Activated CD4-positive, alpha-beta T cell treated with anti-CD3 and anti-CD28 coated beads, Interleukin-10, Interleukin-2, amounts not matched to agents 100 ng/mL and 50 ng/mL, durations not matched to agents 16 hours and 8 hours (primary cell): Measurements from ENCODE around the gene RETN.
A peak's percentile ranks its signal among the peaks of the same experiment; 100 is the strongest.

Experiments used
- DNase-seq: peaks from one replicate; pipeline ENCODE4 v3.0.0-alpha.2; 2020

Gene RETN

DNA sequence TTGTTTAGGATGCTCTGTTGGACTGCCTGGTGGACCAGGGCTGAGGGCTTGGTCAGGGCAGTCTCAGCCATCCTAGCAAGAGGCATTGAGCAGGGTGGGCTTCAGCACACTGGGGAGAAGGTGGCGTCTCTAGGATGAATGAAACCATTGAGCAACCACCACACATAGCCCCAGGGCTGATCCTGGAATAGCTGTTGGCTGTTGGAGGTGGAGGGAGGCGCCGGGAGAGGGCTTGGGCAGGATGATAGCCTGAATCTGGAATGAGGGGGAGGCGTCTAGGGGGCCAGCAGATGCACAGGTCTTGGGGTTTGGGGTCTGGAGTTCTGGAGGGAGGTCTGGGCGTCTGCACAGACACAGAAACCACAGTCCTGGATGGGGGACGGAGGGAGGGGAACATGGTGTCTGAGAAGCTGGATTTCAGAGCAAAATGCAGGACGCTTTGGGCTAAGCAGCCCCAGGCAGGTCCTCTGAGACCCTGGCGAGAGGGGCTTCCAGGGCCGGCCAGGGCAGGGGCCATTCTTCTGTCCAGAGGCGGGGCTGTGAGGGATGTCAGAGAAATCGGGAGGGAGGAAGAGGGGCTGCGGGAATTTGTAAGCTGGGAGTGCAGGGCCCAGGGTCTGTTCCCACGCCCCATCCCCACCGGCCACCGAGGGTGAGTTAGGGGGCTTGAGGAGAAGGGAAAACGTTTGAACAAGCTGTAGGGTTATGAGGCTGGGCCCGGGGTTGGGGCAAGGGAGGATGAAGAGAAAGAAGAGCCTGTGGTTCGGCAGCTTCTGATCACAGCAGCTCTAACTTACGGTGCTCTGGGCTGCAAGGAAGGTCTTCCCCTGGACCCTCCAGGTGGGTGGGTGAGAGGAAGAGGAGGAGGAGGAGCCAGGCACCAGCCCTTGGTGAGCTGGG lies 16.9 kb downstream of the RETN start:
- DNase-seq: no peak

DNA sequence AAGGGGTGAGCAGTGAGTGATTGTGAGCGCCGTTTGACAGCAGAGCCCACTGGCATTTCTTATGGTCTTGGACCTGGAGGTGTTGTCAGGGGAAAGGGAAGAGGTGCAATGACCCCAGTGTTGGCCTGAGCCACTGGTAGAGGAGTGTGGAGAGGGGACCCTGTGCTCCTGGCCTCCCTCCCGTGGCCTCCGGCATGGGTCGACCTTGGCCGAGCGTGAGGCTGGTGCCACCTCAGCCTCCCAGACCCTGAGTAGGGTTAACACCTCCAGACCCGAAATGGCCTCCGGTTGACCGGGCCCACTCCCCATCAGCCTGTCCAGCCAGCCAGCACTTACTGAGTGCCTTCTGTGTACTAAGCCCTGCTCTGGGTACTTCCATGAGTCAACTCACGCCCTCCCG lies 18.3 kb downstream of the RETN start:
- DNase-seq: no peak

DNA sequence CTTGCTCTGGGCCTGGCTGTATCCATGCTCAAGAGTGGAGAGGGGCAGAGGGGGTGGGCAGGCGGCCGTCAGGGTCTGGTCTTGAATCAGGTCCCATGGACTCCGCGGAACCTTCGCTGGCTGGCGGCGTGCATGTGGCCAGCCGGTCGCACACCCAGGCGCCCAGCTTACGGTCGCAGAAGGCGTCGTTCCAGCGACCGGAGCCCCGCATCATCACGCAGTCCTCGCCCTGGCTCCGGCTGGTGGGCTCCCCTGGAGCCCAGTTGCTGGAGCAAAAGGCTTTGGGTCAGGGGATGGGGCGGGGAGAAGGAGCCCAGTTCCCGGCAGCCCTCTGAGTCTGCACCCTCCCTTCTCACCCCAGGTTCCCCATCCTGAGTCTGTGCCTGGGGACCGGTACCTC lies 20.3 kb downstream of the RETN start:
- no peak for DNase-seq

DNA sequence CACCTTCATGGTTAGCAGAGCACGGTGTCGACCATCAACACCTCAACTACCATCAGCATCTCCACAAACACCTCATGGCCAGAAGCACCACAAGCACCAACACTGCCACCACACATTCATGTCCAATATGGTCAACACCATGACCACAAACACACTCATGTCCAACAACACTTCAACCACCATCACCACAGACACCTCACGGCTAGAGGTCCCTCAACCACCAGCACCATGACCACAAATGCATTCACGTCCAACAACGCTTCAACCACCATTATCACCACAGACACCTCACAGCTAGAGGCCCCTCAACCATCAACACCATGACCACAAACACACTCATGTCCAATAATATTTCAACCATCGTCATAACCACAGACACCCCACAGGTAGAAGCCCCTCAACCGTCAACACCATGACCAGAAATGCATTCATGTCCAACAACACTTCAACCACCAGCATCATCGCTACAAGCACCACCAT lies 22.0 kb downstream of the RETN start:
- DNase-seq: peak; percentile 19

DNA sequence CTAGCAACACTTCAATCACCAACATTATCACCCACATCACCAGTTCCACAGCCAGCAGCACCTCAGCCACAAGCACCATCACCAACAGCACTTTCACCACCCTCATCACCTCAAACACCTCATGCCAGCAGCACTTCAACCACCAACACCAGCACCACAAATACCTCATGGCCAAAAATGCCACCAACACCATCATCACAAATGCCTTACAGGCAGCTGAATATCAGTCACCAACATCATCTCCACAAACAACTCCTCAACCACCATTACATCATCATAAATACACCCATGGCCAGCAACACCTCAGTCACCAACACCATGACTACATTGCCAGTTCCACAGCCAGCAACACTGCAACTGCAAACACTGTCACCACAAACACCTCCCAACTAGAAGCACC lies 22.6 kb downstream of the RETN start:
- DNase-seq: peak; percentile 18

DNA sequence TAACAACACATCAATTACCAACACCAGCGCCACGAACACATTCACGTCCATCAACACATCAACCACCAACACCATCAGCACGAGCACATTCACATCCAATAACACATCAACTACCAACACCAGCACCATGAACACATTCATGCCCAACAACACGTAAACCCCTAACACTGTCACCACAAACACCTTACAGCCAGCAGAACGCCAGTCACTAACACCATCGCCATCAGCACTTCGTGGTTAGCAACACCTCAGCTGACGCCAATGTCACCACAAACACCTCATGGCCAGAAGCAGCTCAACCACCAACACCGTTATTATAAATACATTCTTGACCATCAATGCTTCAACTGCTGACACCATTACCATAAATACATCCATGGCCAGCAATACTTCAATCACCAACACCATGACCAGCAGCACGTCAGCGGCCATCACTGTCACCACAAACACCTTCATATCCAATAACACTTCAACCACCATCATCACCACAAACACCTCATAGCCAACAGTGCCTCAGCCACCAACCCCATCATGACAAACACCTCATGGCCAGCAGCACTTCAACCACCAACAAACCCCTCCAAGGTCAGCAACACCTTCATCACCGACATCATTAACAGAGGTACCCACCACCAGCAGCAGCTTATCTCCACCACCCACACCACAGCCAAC lies 23.7 kb downstream of the RETN start:
- peak; percentile 32 for DNase-seq

DNA sequence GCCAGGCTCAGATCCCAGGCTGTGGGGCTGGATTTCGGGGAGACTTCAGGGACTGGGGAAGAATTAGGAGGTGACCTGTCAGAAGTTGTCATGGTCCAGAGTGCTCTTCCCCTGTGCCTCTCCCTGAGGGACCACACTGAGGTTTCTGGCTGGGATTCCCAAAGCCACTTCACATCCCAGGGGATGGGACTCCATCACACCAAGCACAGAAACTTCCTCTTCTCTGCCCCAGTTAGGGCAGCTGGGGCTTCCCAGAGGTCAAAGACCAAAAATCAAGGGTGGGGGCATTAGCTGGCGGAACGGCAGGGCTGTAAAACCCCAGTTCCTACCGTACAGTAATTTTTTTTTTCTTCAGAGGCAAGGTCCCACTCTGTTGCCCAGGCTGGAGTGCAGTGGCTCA lies 25.6 kb downstream of the RETN start:
- DNase-seq: no peak

DNA sequence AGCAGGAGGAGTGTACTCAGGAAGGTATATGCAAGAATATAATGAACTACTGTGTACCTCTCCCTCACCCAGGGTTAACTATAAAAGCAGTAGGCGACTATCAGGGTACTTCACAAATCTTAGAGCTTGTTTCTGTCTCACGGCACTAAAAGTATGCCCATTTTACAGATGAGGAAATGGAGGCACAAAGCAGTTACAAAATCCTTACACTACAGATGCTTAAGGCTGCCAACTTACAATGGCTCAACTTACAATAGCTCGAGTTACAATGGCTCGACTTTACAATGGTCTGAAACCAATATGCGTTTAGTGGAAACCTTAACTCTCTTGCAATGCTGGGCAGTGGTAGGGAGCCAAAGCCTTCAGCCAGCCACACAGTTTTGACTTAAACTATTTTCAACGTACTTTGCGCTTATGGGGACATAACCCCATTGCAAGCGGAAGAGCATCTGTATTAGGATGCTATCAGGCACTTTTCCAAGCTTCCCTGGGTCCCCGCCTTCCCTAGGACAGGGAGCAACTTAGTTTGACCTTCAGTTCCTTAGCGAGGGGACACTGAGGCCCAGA lies 29.0 kb downstream of the RETN start:
- DNase-seq: no peak

DNA sequence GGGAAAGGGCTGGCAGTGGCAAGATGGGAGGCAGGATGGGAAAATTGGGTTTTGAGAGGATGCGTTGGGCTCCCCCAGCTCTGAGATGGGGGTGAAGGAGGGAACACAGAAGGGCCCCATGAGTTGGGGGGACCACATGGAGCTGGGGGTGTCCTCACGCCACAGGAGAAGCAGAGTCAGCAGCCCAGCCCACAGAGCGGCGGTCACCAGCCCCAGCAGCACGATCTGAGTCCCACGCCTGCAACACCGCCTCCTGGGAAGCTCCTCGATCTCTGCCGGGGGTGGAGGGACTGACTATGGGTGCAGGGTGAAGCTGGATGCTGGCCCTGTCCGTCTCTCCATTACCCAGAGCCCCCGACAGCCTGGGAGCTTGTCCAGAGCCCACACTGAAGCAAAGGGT lies 29.7 kb downstream of the RETN start:
- no peak for DNase-seq

DNA sequence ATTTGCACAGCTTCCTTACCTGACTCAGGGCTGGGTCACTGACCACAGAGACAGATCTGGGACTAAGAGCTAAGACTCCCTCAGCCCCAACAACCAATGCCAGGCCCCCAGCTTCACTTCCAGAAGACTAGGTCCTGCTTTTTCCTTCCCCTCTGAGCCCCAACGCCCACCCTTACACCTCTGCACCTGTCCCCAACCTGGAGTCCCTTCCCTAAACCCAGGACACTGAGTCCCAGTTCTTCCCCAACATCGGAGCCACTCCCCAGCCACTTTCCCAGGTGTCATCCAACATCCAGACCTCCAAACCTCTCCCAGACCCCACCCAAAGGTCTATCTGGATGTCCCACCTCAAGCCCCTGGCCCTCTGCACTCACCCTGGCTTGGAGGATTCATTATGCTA lies 30.2 kb downstream of the RETN start:
- no peak for DNase-seq

DNA sequence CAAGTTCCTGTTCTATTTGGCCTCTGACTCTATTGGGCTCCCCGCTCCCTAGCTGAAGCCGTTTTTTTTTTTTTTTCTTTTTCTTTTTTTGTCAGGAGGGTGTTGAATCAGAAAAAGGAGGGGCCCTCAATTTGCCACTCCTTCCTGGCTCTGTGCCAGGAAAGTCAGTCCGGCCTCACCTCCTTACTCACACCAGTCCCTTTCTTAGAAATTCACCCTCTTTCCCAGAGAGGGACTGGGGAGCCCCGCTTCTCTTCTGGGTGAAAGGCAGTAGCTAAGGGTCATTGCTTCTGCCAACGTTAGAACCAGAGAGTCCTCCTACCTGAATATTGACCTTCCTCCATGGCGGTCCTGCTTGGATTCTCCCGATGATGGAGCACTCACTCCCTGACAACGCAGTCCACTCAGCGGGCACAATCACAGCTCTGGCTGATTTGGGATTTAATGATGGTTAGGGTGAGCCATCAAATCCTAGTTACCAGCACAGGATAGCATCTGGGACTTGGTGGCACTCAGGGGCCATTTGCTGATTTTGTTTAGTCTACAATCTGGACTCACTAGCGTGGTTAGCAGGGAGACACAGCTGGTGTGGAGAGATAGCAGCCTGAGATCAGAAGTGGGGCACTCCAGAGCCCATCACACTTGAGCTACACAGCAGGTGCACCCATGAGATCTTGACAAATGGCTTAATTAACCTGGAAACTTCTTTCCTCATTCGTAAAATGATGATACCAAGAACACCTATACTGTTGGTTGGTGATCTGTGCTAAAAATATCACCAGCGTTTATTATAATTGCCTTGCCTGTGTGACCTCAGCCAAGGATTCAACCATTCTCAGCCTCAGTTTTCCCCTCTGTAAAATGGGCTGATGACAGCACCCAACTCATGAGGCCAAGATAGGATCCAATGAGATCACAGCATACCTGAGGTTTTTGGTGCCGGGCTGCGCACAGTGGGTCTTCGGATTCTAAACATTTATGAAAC lies 30.9 kb downstream of the RETN start:
- DNase-seq: peak; percentile 52

DNA sequence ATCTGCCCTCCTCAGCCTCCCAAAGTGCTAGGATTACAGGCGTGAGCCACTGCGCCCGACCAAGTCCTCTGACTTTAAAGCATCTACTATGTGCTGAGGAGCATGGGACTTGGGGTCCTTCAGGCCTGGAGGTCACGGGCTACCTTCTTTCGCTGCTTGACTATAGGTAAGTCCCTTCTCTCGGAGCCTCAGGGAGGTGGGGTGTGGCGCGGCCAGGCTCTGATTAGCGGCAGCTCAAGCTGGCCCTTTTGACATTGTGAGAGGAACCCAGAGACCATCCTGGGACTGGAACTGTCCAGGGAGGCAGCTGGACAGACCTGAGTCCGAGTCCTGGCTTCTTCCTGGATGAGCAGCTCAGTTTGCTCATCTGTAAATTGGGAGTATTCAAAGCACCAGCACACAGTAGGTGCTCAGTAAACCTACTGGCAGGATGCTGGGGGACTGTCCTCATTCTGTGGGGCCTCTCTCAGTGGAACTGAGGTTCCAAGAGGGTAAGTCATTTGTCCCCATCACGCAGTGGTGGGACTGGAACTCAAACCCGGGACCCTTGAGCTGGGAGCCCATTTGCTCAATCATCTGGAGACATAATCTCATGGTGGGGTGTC lies 32.3 kb downstream of the RETN start:
- DNase-seq: no peak

DNA sequence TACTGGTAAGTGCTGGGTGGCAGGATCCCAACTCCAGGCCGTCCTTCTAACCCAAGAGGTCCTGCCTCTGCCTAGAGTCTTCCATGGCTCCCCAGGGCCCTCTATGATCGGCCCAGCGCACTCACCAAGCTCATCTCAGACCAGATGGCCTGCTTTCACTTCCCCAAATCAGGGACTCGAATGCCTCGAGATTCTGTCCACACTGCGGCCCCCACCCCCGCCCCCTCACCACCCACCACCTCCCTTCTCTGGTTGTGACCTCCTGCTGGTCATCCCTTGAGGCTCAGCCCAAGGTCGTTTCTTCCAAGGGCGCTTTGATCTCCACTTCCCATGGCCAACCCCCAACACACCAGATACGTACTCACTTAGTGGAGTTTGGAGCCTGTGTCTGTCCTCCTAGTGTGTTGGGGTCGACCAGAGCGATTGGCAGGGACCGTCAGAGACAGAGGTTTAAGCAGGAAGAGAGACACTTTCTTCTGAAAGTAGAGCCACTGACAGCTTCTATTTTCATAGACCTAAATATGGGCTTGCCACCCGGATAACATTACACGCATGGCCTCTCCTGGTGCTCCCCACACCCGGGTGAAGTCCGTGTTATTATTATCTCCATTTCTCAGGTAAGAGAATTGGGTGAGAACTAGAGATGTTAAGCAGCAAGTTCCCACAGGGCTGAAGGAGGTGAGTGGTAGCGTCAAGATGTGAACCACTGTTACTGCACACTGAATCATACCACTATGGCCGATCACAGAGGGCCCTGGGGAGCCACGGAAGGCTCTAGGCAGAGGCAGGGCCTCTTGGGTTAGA lies 33.0 kb downstream of the RETN start, which contains the start of gene FCER2:
Gene FCER2, minus strand, starts transcription at position 478 of the 804 bp plus-strand sequence. CDS start 2,371 bp downstream, outside the sequence.
- no peak for DNase-seq

DNA sequence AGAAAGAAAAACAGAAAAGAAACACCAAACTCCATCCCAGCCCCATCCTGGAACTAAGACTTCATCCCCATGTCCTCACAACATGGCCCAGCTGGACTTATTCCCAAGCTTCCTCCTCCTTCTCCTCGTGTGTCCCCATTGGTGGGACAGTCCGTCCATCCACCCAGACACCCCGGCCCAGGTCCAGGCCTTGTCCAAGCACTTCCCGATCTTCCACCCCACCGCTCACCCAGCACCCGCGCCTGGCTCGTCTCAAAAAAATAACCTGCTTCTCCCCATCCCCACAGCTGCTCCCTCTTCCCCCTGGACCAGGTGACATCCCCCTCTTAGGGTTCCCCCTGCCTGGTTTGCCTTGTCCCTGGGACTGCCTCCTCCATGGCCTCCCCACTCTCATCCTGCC lies 34.5 kb downstream of the RETN start:
- no peak for DNase-seq

DNA sequence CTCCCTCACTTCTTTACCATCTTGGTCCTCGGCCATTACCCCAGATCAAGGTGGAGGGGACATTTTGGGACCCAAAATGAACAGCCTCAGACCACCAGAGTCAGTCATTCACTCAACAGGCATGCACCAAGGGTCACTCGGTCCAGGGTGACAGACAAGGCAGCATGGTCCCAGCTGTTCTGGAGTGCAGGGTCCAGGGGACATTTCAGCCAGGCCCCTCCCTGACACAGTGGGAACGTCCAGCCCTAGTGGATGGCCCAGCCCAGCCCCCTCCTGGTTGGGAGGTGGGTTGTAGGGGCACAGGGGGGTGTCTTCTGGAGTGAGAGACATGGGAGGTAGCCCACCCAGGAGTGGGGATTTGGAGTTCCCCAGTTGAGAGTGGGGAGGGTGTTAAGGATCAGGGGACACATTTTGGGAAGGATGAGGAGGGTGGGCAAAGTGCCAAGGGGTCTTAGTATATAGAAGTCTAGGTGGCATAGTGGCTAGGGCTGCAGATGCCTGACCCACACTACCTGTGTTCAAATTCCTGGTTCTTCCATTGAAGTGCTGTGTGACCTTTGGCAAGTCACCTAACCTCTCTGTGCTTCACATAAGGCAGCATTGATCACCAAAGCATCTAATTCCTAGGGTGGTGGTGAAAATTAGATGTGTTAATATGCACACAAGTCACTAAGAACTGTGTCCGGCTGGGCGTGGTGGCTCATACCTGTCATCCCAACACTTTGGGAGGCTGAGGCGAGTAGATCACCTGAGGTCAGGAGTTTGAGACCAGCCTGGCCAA lies 35.6 kb downstream of the RETN start:
- DNase-seq: no peak

DNA sequence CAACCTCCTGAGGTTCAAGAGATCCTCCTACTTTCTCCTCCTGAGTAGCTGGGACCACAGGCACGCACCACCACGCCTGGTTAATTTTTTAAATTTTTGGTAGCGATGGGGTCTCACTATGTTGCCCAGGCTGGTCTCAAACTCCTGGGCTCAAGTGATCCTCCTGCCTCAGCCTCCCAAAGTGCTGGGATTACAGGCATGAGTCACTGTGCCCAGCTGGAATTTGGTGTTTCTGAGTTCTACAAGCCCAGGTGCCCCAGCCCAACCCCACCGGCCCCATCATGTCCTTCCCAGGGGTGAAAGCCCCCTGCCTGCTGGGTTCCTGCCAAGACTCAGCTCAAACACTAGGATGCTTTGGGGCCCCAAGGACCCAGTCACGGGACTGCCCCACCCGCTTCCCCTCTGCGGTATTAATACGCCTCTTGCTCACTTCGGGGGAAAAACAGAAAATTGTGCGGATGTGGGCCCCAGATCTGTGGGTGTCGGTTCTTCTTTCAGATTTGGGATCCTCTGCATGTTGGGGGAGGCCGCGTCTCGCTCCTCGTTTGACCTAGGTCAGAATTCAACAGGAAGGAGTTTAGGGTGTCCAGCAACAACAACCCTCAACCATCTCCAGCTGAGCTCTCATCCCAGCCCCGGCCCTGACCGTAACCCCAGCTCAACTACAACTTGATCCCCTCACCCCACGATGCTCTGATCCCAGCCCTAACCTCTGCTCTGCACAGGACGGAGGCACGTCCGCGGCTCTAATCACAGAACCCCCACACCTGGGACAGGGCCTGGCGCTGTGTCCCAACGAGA lies 36.7 kb downstream of the RETN start:
- DNase-seq: peak; percentile 78

DNA sequence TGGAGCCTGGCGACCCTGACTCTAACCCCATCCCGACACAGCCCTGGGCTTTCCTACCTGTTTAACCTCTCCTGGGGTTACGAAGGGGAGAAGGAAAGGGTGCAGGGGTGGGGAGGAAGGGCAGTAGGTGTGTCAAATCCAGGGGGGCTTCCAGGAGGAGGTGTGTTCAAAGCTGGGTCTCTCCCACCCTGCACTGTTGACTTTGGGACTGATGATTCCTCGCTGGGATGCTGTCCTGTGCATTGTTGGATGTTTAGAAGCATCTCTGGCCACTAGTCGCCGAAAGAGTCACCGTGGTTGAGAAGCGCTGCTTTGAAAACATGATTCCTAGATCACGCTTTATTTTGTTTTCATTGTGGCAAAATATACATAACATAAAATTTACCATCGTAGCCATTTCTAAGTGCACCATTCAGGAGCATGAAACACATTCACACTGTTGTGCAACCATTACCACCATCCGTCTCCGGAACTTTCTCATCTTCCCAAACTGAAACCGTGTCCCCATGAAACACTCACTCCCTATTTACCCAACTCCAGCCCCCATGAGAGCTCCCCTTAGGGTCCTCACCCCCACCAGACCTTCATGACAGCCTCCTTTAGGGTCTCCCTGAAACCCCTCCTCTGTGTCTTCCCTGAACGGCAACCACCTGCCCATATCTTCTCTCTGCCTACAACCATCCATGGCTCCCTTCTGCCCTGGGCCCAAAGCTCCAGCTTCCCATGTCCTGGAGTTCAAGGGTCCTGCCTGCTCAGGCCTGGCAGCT lies 37.5 kb downstream of the RETN start:
- no peak for DNase-seq

DNA sequence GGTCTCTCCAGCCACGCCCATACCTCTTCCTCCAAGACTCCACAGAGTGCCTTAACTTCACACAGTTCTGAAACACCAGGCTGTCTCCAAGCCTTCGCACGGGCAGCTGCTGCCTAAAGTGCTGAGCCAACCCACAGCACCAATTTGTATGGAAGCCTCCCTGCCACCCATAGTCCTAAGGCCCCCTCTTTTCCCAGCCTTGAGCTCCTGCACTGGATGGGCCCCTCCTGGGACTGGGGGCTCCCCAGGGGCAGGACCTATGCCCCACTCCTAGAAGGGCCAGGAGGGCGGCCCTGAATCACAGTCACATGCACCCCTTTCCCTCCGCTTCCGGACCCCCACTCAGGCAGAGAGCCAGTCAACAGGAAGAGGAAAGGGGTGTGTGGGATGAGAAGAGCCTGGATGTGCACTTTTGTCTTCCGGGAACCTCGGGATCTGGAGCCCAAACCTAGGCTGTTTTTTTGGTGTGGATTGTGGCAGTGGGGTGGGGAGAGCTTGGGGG lies 38.2 kb downstream of the RETN start:
- no peak for DNase-seq
